ENCODE results near the gene ZNF480.
"Not testable (repeated sequence)": the region's sequence is repeated elsewhere in the genome, so short reads cannot be mapped to it uniquely, and the experiment has no call there.

The ZNF480 gene

DNA sequence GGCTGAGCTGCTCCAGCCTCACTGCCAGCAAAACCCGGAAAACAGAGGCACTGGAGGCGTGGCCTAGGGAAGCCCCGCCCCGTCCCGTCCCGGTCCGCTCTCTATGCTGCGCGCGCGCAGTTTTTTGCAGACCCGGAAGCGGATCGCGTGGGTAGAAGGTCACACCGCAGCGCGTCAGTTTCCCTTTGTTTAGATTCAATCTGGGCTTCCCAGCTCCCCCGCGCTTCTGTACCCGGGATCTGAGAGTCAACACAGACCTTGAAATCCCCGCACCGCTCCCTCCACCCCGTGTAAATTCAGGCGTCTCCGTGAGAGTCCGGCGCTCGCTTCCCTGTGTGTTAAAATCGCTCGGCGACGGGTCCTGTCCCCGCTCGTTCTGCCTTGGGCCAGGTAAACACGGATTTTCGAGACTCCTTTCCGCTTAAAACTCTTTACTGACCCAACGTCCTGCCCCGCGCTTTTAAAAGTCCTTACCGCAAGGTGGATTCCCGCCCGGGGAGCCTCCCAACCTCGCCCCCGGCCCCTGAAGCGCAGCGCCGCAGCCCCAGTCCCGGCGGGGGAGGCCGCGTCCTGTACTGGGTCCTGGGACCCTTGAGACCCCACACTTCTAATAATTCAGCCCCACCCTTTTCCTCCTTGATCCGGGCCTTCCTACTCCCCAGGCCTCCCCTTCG lies 39.3 kb downstream of the ZNF480 start, which contains the start of gene ZNF610:
Gene ZNF610 (plus strand): TSS at position 127 of the 674 bp plus-strand sequence. CDS start 12,930 bp downstream, outside the sequence.
- peaks cover 12% of the 10 kb centered on the region for H3K36me3 ChIP-seq (ENCODE audit: insufficient read depth, low read length)
- H4K20me1 ChIP-seq (ENCODE audit: insufficient read depth, low read length), result no peaks in the 10 kb centered on the region
- peaks cover 15% of the 10 kb centered on the region for H3K9me3 ChIP-seq (ENCODE audit: insufficient read depth, low read length, severe bottlenecking)
- peak within 1 kb of the TSS; percentile 97 for H3K9ac ChIP-seq (ENCODE audit: low read depth, low read length)
- peak; percentile 96 for DNase-seq
- peak within 1 kb of the TSS; percentile 95 for H2AFZ ChIP-seq (ENCODE audit: low read depth, low read length)
- ATAC-seq (ENCODE audit: insufficient read depth, low read depth), result peak; percentile 91
- H3K27ac ChIP-seq (ENCODE audit: low read length), result peak within 1 kb of the TSS; percentile 89
- no peaks in the 10 kb centered on the region for H3K27me3 ChIP-seq (ENCODE audit: insufficient read depth, low read length, poor library complexity)
- TF ChIP-seq, protein P1, sequence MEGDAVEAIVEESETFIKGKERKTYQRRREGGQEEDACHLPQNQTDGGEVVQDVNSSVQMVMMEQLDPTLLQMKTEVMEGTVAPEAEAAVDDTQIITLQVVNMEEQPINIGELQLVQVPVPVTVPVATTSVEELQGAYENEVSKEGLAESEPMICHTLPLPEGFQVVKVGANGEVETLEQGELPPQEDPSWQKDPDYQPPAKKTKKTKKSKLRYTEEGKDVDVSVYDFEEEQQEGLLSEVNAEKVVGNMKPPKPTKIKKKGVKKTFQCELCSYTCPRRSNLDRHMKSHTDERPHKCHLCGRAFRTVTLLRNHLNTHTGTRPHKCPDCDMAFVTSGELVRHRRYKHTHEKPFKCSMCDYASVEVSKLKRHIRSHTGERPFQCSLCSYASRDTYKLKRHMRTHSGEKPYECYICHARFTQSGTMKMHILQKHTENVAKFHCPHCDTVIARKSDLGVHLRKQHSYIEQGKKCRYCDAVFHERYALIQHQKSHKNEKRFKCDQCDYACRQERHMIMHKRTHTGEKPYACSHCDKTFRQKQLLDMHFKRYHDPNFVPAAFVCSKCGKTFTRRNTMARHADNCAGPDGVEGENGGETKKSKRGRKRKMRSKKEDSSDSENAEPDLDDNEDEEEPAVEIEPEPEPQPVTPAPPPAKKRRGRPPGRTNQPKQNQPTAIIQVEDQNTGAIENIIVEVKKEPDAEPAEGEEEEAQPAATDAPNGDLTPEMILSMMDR (IDR thresholded peaks at IDR 0.05; ENCODE audit: borderline replicate concordance, extremely low read depth, low read length, poor library complexity, severe bottlenecking), result no peak
- no peak for TF ChIP-seq EZH2 (IDR thresholded peaks at IDR 0.05; ENCODE audit: borderline replicate concordance, low read depth, low read length, severe bottlenecking)
- H3K4me1 ChIP-seq (ENCODE audit: insufficient read depth, low read length), result peaks cover 18% of the 10 kb centered on the region
- H3K4me2 ChIP-seq (ENCODE audit: insufficient read depth, low read length), result peak within 1 kb of the TSS; percentile 84
- peaks cover 25% of the 10 kb centered on the region for H3K79me2 ChIP-seq (ENCODE audit: insufficient read depth, low read length)
- peak within 1 kb of the TSS; percentile 88 to 95 for H3K4me3 ChIP-seq (ENCODE audit: low read depth in 1 of 2, low read length in 2 of 2)

DNA sequence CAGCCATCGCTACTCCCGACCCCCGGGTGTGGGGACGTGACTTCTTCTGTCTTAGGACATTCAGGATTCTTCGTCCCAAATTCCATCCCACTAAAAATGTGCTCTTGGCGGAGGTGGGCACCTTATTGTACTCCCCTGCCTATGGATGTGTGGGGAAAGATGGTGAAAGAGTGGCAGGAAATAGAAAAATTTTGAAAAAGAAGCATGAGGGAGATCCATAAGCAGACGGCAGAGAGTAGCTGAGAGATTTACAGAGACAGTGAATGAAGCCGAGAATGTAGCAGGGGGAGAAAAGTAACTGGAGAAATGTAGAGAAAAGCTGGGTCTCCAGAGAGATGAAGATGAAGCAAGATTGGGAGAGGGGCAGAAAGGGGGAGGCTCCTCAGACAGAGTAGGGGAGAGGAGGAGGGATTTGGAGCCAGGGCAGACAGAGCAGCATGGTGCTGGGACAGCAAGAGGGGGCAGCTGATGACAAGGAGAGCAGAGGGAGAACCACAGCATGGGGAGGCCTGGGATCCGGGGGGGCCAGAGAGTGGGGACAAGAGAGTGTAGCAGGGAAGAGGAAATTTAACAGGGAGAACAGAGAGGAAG lies 39.9 kb downstream of the ZNF480 start:
- peak overlapping the region; percentile 84 for H3K4me2 ChIP-seq (ENCODE audit: insufficient read depth, low read length)
- peak; percentile 54 for DNase-seq
- TF ChIP-seq EZH2 (IDR thresholded peaks at IDR 0.05; ENCODE audit: borderline replicate concordance, low read depth, low read length, severe bottlenecking), result no peak
- TF ChIP-seq, protein P1 (IDR thresholded peaks at IDR 0.05; ENCODE audit: borderline replicate concordance, extremely low read depth, low read length, poor library complexity, severe bottlenecking), result peak; percentile 5
- peaks cover 18% of the 10 kb centered on the region for H3K4me1 ChIP-seq (ENCODE audit: insufficient read depth, low read length)
- H3K27me3 ChIP-seq (ENCODE audit: insufficient read depth, low read length, poor library complexity), result no peaks in the 10 kb centered on the region
- peak; percentile 51 for ATAC-seq (ENCODE audit: insufficient read depth, low read depth)
- H3K4me3 ChIP-seq (ENCODE audit: low read depth in 1 of 2, low read length in 2 of 2), result peak overlapping the region; percentile 88 to 95
- H3K9me3 ChIP-seq (ENCODE audit: insufficient read depth, low read length, severe bottlenecking), result peaks cover 9% of the 10 kb centered on the region
- peak overlapping the region; percentile 89 for H3K27ac ChIP-seq (ENCODE audit: low read length)
- peaks cover 25% of the 10 kb centered on the region for H3K79me2 ChIP-seq (ENCODE audit: insufficient read depth, low read length)
- peak overlapping the region; percentile 97 for H3K9ac ChIP-seq (ENCODE audit: low read depth, low read length)
- H4K20me1 ChIP-seq (ENCODE audit: insufficient read depth, low read length), result no peaks in the 10 kb centered on the region
- H3K36me3 ChIP-seq (ENCODE audit: insufficient read depth, low read length), result peaks cover 12% of the 10 kb centered on the region
- peak overlapping the region; percentile 95 for H2AFZ ChIP-seq (ENCODE audit: low read depth, low read length)

DNA sequence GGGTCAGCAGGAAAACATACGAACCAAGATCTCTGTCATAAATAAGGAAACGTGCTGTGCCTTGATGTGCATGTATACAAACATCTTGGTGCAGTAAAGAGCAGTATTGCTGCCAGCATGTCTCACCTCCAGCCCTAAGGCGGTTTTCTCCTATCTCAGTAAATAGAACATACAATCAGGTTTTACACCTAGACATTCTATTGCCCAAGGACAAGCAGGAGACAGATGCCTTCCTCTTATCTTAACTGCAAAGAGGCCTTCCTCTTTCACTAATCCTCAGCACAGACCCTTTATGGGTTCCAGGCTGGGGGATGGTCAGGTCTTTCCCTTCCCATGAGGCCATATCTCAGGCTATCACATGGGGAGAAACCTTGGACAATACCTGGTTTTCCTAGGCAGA lies 42.1 kb downstream of the ZNF480 start:
- not testable (repeated sequence) for H3K27ac ChIP-seq (ENCODE audit: low read length); H3K4me2 ChIP-seq (ENCODE audit: insufficient read depth, low read length); H3K4me3 ChIP-seq (ENCODE audit: low read depth in 1 of 2, low read length in 2 of 2); H3K9me3 ChIP-seq (ENCODE audit: insufficient read depth, low read length, severe bottlenecking); H2AFZ ChIP-seq (ENCODE audit: low read depth, low read length); H3K27me3 ChIP-seq (ENCODE audit: insufficient read depth, low read length, poor library complexity); ATAC-seq (ENCODE audit: insufficient read depth, low read depth); H3K9ac ChIP-seq (ENCODE audit: low read depth, low read length); H4K20me1 ChIP-seq (ENCODE audit: insufficient read depth, low read length); DNase-seq
- peaks cover 18% of the 10 kb centered on the region for H3K4me1 ChIP-seq (ENCODE audit: insufficient read depth, low read length)
- peaks cover 25% of the 10 kb centered on the region for H3K79me2 ChIP-seq (ENCODE audit: insufficient read depth, low read length)
- peaks cover 12% of the 10 kb centered on the region for H3K36me3 ChIP-seq (ENCODE audit: insufficient read depth, low read length)

DNA sequence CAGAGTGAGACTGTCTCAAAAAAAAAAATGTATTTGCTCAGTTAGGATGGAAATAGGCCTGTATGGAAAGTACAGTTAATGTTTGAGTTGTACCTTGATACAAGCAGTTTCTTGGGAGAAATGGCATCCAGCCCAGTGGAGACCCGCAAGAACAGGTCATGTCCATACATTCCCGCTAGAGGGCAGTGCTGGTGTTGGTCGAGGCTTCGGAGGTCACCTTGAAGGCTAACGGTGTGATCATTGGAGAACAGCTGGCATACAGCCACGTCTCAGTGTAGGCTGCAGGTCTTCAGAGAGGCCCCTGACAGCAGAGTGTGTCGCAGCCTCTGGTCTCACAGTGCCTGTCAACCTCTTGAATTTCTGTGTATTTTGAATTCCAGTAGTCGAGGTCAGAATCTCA lies 46.6 kb downstream of the ZNF480 start:
- Histone ChIP-seq H3K36me3 (ENCODE audit: insufficient read depth, low read length) (peaks cover 20% of the 10 kb centered on the region), H3K4me2 (ENCODE audit: insufficient read depth, low read length) (no peak overlapping the region), H3K4me3 (ENCODE audit: low read depth in 1 of 2, low read length in 2 of 2) (no peak overlapping the region), H3K9ac (ENCODE audit: low read depth, low read length) (no peak overlapping the region), H3K9me3 (ENCODE audit: insufficient read depth, low read length, severe bottlenecking) (no peaks in the 10 kb centered on the region), H3K27me3 (ENCODE audit: insufficient read depth, low read length, poor library complexity) (no peaks in the 10 kb centered on the region), H3K27ac (ENCODE audit: low read length) (no peak overlapping the region), H3K4me1 (ENCODE audit: insufficient read depth, low read length) (no peaks in the 10 kb centered on the region), H4K20me1 (ENCODE audit: insufficient read depth, low read length) (no peaks in the 10 kb centered on the region), H3K79me2 (ENCODE audit: insufficient read depth, low read length) (no peaks in the 10 kb centered on the region; the same call in 1 of the 2 replicates), H2AFZ (ENCODE audit: low read depth, low read length) (no peak overlapping the region)
- TF ChIP-seq EZH2 (IDR thresholded peaks at IDR 0.05; ENCODE audit: borderline replicate concordance, low read depth, low read length, severe bottlenecking), result no peak
- TF ChIP-seq, protein P1 (IDR thresholded peaks at IDR 0.05; ENCODE audit: borderline replicate concordance, extremely low read depth, low read length, poor library complexity, severe bottlenecking), result peak; percentile 73
- peak; percentile 64 for DNase-seq
- peak; percentile 75 for ATAC-seq (ENCODE audit: insufficient read depth, low read depth)

Measured in DND-41 (cell line).